HepG2 (cell line): ENCODE results near the gene POP7. TPM values are rescaled to one million over a fixed set of nuclear protein-coding genes. Genes with fewer than 3 reads are reported as not detected.

Experiments
- AKAP8 ChIP-seq: sonication (generic); formaldehyde crosslinking; IDR thresholded peaks from 2 replicates; pipeline ENCODE4 v1.5.1; 2020; ENCODE audit warnings: mild to moderate bottlenecking, missing genetic modification reagents
- BHLHE40 ChIP-seq: IDR thresholded peaks from 2 replicates; pipeline ENCODE4 v1.6.1; 2011; ENCODE audit warnings: low read length, improper control_type of control experiment
- CEBPZ ChIP-seq: IDR thresholded peaks from 2 replicates; pipeline ENCODE4 v1.6.1; 2012; ENCODE audit warnings: low read length, improper control_type of control experiment
- GATA4 ChIP-seq: sonication (generic); IDR thresholded peaks from 2 replicates; pipeline ENCODE4 v1.6.1; 2016; ENCODE audit warnings: antibody characterized with exemption, low read depth, borderline replicate concordance
- IKZF1 ChIP-seq: fragments of 450-650 bp; IDR thresholded peaks from 2 replicates; pipeline ENCODE4 v1.7.1; 2016
- MAFK ChIP-seq, 2 experiments: IDR thresholded peaks in 1 of 2; conservative IDR thresholded peaks in 1 of 2; 2 replicates each; pipeline ENCODE4 v1.6.1; 2011; ENCODE audit warnings: improper control_type of control experiment in 2 of 2, low read length in 2 of 2
- NCOA2 ChIP-seq: sonication (generic); formaldehyde crosslinking; IDR thresholded peaks from 2 replicates; pipeline ENCODE4 v1.8.0; 2022; ENCODE audit warnings: inconsistent platforms
- PHF21A ChIP-seq: sonication (generic); formaldehyde crosslinking; IDR thresholded peaks from 2 replicates; pipeline ENCODE4 v1.5.0; 2020; ENCODE audit warnings: mild to moderate bottlenecking, missing genetic modification reagents
- PRDM15 ChIP-seq: sonication (generic); formaldehyde crosslinking; IDR thresholded peaks from 2 replicates; pipeline ENCODE4 v1.4.0; 2020; ENCODE audit warnings: missing genetic modification reagents
- SP4 ChIP-seq: sonication (generic); formaldehyde crosslinking; IDR thresholded peaks from 2 replicates; pipeline ENCODE4 v1.8.1; 2023; ENCODE audit warnings: mild to moderate bottlenecking, missing genetic modification reagents
- TSC22D2 ChIP-seq: sonication (generic); formaldehyde crosslinking; IDR thresholded peaks from 2 replicates; pipeline ENCODE4 v1.5.1; 2020; ENCODE audit warnings: missing genetic modification reagents, mild to moderate bottlenecking, borderline replicate concordance
- ZBTB7A ChIP-seq: sonication (generic); formaldehyde crosslinking; IDR thresholded peaks from 2 replicates; pipeline ENCODE4 v1.8.0; 2022; ENCODE audit warnings: mild to moderate bottlenecking, missing genetic modification reagents
- ZEB1 ChIP-seq: IDR thresholded peaks from 2 replicates; pipeline ENCODE4 v1.6.1; 2012; ENCODE audit warnings: mild to moderate bottlenecking, low read depth, inconsistent platforms; ENCODE audit not compliant: insufficient replicate concordance
- ZFP41 ChIP-seq: sonication (generic); formaldehyde crosslinking; IDR thresholded peaks from 2 replicates; pipeline ENCODE4 v1.4.0; 2020; ENCODE audit warnings: mild to moderate bottlenecking, missing genetic modification reagents, borderline replicate concordance
- ZNF317 ChIP-seq: sonication (generic); formaldehyde crosslinking; IDR thresholded peaks from 2 replicates; pipeline ENCODE4 v1.5.0; 2020; ENCODE audit warnings: mild to moderate bottlenecking, missing genetic modification reagents
- ZNF34 ChIP-seq: sonication (generic); formaldehyde crosslinking; IDR thresholded peaks from 2 replicates; pipeline ENCODE4 v1.4.0; 2020; ENCODE audit warnings: mild to moderate bottlenecking, missing genetic modification reagents, borderline replicate concordance
- ZNF569 ChIP-seq: sonication (generic); formaldehyde crosslinking; IDR thresholded peaks from 2 replicates; pipeline ENCODE4 v1.5.0; 2020; ENCODE audit warnings: mild to moderate bottlenecking, missing genetic modification reagents, moderate library complexity, borderline replicate concordance
- ZNF710 ChIP-seq: sonication (generic); formaldehyde crosslinking; IDR thresholded peaks from 2 replicates; pipeline ENCODE4 v1.5.0; 2020; ENCODE audit warnings: mild to moderate bottlenecking, missing genetic modification reagents, borderline replicate concordance
- ZNF75D ChIP-seq: sonication (generic); formaldehyde crosslinking; IDR thresholded peaks from 2 replicates; pipeline ENCODE4 v1.8.1; 2023; ENCODE audit warnings: missing genetic modification reagents, mild to moderate bottlenecking, borderline replicate concordance
- ZNF782 ChIP-seq: sonication (generic); formaldehyde crosslinking; IDR thresholded peaks from 2 replicates; pipeline ENCODE4 v1.4.0; 2020; ENCODE audit warnings: missing genetic modification reagents, mild to moderate bottlenecking, borderline replicate concordance
- ZNF891 ChIP-seq: sonication (generic); formaldehyde crosslinking; IDR thresholded peaks from 2 replicates; pipeline ENCODE4 v1.5.0; 2020; ENCODE audit warnings: mild to moderate bottlenecking, missing genetic modification reagents
- polyA plus RNA-seq, 8 experiments: library from polyadenylated mRNA; depleted of rRNA in 3 of 8; stranded (reverse) in 7 of 8; unstranded in 1 of 8; fragments of >200 nt; fragmentation: Illumina TruSeq in 4 of 8; extraction: Trizol in 4 of 8; gene quantifications; 2 replicates each; pipeline versions ENCODE4 v1.2.1 to v1.2.3, GENCODE V29; 2011 to 2016; ENCODE audit warnings: low read depth in 4 of 8, missing spikeins in 1 of 8, mixed read lengths in 1 of 8; ENCODE audit not compliant: insufficient read depth in 1 of 8
- total RNA-seq, 5 experiments: library from RNA; depleted of rRNA; stranded (reverse); fragments of >200 nt; fragmentation: Illumina TruSeq; extraction: Trizol; gene quantifications; 2 replicates each; pipeline ENCODE4 v1.2.3, GENCODE V29; 2016; ENCODE audit warnings: low read depth in 1 of 5

POP7 gene
- total and polyA plus RNA-seq, 2 of the 13 experiments (the other 11 are each of a cell fraction or from before 2014, with no cell fraction given), result 63.9 to 91.1 TPM

- TF ChIP-seq ZNF710 (CRISPR knock-in tag) (no peak; the same call in 1 of the 2 replicates), CEBPZ (no peak), PRDM15 (CRISPR knock-in tag) (peak; percentile 47; the same call in 1 of the 2 replicates), ZNF34 (no peak), SP4 (CRISPR knock-in tag) (no peak), BHLHE40 (no peak), NCOA2 (CRISPR knock-in tag) (no peak), ZNF569 (CRISPR knock-in tag) (no peak), ZNF75D (no peak), ZNF317 (CRISPR knock-in tag) (0 out of 2 replicates have a peak, but pooled peaks have one; percentile 36), ZNF891 (CRISPR knock-in tag) (no peak), TSC22D2 (CRISPR knock-in tag) (no peak; the same call in 1 of the 2 replicates), ZBTB7A (CRISPR knock-in tag) (0 out of 2 replicates have a peak, but pooled peaks have one; percentile 41), IKZF1 (no peak), ZNF782 (CRISPR knock-in tag) (no peak), ZFP41 (CRISPR knock-in tag) (no peak), MAFK (conservative IDR thresholded peaks at IDR 0.05 in 1 of 2, IDR thresholded peaks at IDR 0.05 in 1 of 2; ENCODE audit: low read length in 2 of 2) (no peak), PHF21A (peak; percentile 17; the same call in 1 of the 2 replicates), ZEB1 (no peak), GATA4 (no peak), AKAP8 (CRISPR knock-in tag) (peak; percentile 51; the same call in 1 of the 2 replicates)
These were observed 15.0 kb downstream of the POP7 start (continued) for GRCh38 chr7:100720671-100721504.
